HEK293 (cell line): ENCODE data around the gene HEG1.

Experiments used
- CTCF ChIA-PET: fragments of 350-600 bp; formaldehyde crosslinking; extraction: SDS; loops from one replicate; lab custom pipeline; 2021; ENCODE audit warnings: antibody characterized with exemption; lab: Yijun Ruan, JAX
- POLR2A ChIA-PET: fragments of 300-600 bp; formaldehyde crosslinking; extraction: SDS; loops from one replicate; lab custom pipeline; 2020; ENCODE audit warnings: antibody characterized with exemption, inconsistent platforms; lab: Yijun Ruan, JAX
- H3K27ac ChIP-seq: fragments of 200-500 bp; sonication (Bioruptor generic); 2 replicates; pipeline ENCODE4 v1.5.1; 2014; ENCODE audit warnings: low read depth, low read length, control low read depth, inconsistent platforms; ENCODE audit errors: extremely low read depth
- H3K36me3 ChIP-seq, 2 experiments: fragments of 200-500 bp in 1 of 2; sonication (Bioruptor generic) in 1 of 2; 1 replicate in 1 of 2; 2 replicates in 1 of 2; pipeline ENCODE4 v1.5.1; 2014 to 2017; ENCODE audit warnings: inconsistent platforms in 2 of 2, low read length in 2 of 2; ENCODE audit not compliant: control insufficient read depth in 2 of 2, insufficient read depth in 1 of 2
- H3K4me1 ChIP-seq: fragments of 200-500 bp; sonication (Bioruptor generic); 2 replicates; pipeline ENCODE4 v1.5.1; 2014; ENCODE audit warnings: mild to moderate bottlenecking, low read length, inconsistent platforms; ENCODE audit not compliant: control insufficient read depth, insufficient read depth
- H3K4me3 ChIP-seq: 2 replicates; pipeline ENCODE4 v1.5.1; 2011; ENCODE audit warnings: low read depth, mild to moderate bottlenecking, control low read depth, low read length, moderate library complexity
- H3K9me3 ChIP-seq: fragments of 200-500 bp; sonication (Bioruptor generic); 2 replicates; pipeline ENCODE4 v1.5.1; 2014; ENCODE audit warnings: low read depth, low read length, inconsistent platforms; ENCODE audit not compliant: control insufficient read depth, insufficient read depth
- GLI2 ChIP-seq: fragments of 450-650 bp; formaldehyde crosslinking; IDR thresholded peaks from 2 replicates; pipeline ENCODE4; 2017; ENCODE audit warnings: missing biosample characterization, missing genetic modification characterization, low read depth, borderline replicate concordance
- KLF7 ChIP-seq: fragments of 450-650 bp; formaldehyde crosslinking; IDR thresholded peaks from 2 replicates; pipeline ENCODE4 v1.5.1; 2016; ENCODE audit warnings: missing biosample characterization, missing genetic modification characterization, borderline replicate concordance
- REPIN1 ChIP-seq: fragments of 450-650 bp; formaldehyde crosslinking; IDR thresholded peaks from 2 replicates; pipeline ENCODE4 v1.5.1; 2017; ENCODE audit warnings: missing biosample characterization, missing genetic modification characterization, low read depth
- SALL2 ChIP-seq: fragments of 450-650 bp; formaldehyde crosslinking; IDR thresholded peaks from 2 replicates; pipeline ENCODE4 v1.5.0; 2017; ENCODE audit warnings: missing biosample characterization, mild to moderate bottlenecking, missing genetic modification characterization, borderline replicate concordance
- SP7 ChIP-seq: fragments of 450-650 bp; formaldehyde crosslinking; IDR thresholded peaks from 2 replicates; pipeline ENCODE4 v1.5.1; 2016; ENCODE audit warnings: missing biosample characterization, missing genetic modification characterization
- YY2 ChIP-seq: fragments of 450-650 bp; formaldehyde crosslinking; IDR thresholded peaks from 2 replicates; pipeline ENCODE4 v1.5.1; 2016; ENCODE audit warnings: missing biosample characterization, missing genetic modification characterization
- ZBTB1 ChIP-seq: fragments of 450-650 bp; formaldehyde crosslinking; IDR thresholded peaks from 2 replicates; pipeline ENCODE4 v1.5.1; 2016; ENCODE audit warnings: missing biosample characterization, missing genetic modification characterization
- ZBTB48 ChIP-seq: fragments of 450-650 bp; formaldehyde crosslinking; IDR thresholded peaks from 2 replicates; pipeline ENCODE4 v1.5.1; 2016; ENCODE audit warnings: missing biosample characterization, missing genetic modification characterization
- ZFP37 ChIP-seq: fragments of 450-650 bp; formaldehyde crosslinking; IDR thresholded peaks from 2 replicates; pipeline ENCODE4 v1.5.1; 2016; ENCODE audit warnings: missing biosample characterization, missing genetic modification characterization
- ZNF174 ChIP-seq: fragments of 450-650 bp; formaldehyde crosslinking; IDR thresholded peaks from 2 replicates; pipeline ENCODE4 v1.5.0; 2017; ENCODE audit warnings: missing biosample characterization, mild to moderate bottlenecking, missing genetic modification characterization
- ZNF274 ChIP-seq, 2 experiments: fragments of 200-500 bp in 1 of 2; fragments of 450-650 bp in 1 of 2; sonication (Bioruptor generic) in 1 of 2; formaldehyde crosslinking in 1 of 2; IDR thresholded peaks; 2 replicates each; pipeline versions ENCODE4 v1.5.1 to v1.6.1; 2014 to 2016; ENCODE audit warnings: borderline replicate concordance in 1 of 2, inconsistent platforms in 1 of 2, low read length in 1 of 2, missing biosample characterization in 1 of 2, missing genetic modification characterization in 1 of 2
- ZNF302 ChIP-seq: fragments of 450-650 bp; formaldehyde crosslinking; IDR thresholded peaks from 2 replicates; pipeline ENCODE4 v1.5.1; 2016; ENCODE audit warnings: missing biosample characterization, missing genetic modification characterization, low read depth
- ZNF501 ChIP-seq: fragments of 450-650 bp; formaldehyde crosslinking; IDR thresholded peaks from 2 replicates; pipeline ENCODE4 v1.5.1; 2016; ENCODE audit warnings: missing biosample characterization, missing genetic modification characterization
- ZNF514 ChIP-seq: fragments of 450-650 bp; formaldehyde crosslinking; IDR thresholded peaks from 2 replicates; pipeline ENCODE4 v1.5.1; 2016; ENCODE audit warnings: missing biosample characterization, missing genetic modification characterization
- ZNF548 ChIP-seq: fragments of 450-650 bp; formaldehyde crosslinking; IDR thresholded peaks from 2 replicates; pipeline ENCODE4 v1.5.1; 2016; ENCODE audit warnings: missing biosample characterization, missing genetic modification characterization
- ZNF585B ChIP-seq: fragments of 450-650 bp; formaldehyde crosslinking; IDR thresholded peaks from 2 replicates; pipeline ENCODE4 v1.5.1; 2016; ENCODE audit warnings: missing biosample characterization, missing genetic modification characterization
- ZNF660 ChIP-seq: fragments of 450-650 bp; IDR thresholded peaks from 2 replicates; pipeline ENCODE4 v1.5.1; 2018; ENCODE audit warnings: missing biosample characterization, mild to moderate bottlenecking, missing genetic modification characterization
- TF ChIP-seq, protein P1 (sequence below): fragments of 450-650 bp; formaldehyde crosslinking; IDR thresholded peaks from 2 replicates; pipeline ENCODE4 v1.5.1; 2016; ENCODE audit warnings: missing biosample characterization, missing genetic modification characterization
- TF ChIP-seq, protein P2 (sequence below): fragments of 450-650 bp; formaldehyde crosslinking; optimal IDR thresholded peaks from 2 replicates; pipeline ENCODE3; 2016; ENCODE audit warnings: missing biosample characterization, mild to moderate bottlenecking, missing genetic modification characterization
- TF ChIP-seq, protein P3 (sequence below): fragments of 450-650 bp; IDR thresholded peaks from 2 replicates; pipeline ENCODE4 v1.5.1; 2018; ENCODE audit warnings: missing biosample characterization, mild to moderate bottlenecking, missing genetic modification characterization
- TF ChIP-seq, protein P4 (sequence below): fragments of 450-650 bp; formaldehyde crosslinking; IDR thresholded peaks from 2 replicates; pipeline ENCODE4 v1.5.1; 2016; ENCODE audit warnings: missing biosample characterization, missing genetic modification characterization

The HEG1 gene

DNA sequence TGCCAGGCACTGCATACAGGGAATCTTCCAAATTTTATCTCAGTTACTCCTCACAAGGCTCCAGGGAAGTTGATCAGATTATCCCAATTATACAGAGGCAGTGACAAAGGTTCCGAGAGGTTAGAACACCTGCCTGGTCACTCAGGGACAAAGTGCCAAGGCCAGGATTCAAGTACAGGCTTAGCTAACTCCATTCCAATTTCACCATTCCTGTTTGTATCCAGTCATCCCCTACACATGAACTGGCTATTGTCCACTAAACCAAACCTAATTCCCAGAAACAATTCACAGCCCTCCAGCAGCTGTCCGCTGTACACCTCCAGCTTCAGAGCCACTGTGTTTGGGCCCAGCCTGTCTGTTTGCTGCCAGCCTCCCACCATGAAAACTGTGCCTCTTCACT, 137.3 kb downstream of the HEG1 start:
- POLR2A ChIA-PET = no interaction called here
- no peaks in the 10 kb centered on the region for H3K4me1 ChIP-seq
- no peaks in the 10 kb centered on the region for H3K9me3 ChIP-seq
- H3K36me3 ChIP-seq = no peaks in the 10 kb centered on the region
- H3K4me3 ChIP-seq = no peak overlapping the region
- TF ChIP-seq, protein P1, sequence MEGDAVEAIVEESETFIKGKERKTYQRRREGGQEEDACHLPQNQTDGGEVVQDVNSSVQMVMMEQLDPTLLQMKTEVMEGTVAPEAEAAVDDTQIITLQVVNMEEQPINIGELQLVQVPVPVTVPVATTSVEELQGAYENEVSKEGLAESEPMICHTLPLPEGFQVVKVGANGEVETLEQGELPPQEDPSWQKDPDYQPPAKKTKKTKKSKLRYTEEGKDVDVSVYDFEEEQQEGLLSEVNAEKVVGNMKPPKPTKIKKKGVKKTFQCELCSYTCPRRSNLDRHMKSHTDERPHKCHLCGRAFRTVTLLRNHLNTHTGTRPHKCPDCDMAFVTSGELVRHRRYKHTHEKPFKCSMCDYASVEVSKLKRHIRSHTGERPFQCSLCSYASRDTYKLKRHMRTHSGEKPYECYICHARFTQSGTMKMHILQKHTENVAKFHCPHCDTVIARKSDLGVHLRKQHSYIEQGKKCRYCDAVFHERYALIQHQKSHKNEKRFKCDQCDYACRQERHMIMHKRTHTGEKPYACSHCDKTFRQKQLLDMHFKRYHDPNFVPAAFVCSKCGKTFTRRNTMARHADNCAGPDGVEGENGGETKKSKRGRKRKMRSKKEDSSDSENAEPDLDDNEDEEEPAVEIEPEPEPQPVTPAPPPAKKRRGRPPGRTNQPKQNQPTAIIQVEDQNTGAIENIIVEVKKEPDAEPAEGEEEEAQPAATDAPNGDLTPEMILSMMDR = no peak
- TF ChIP-seq SALL2 (tag by site-specific recombination) (no peak), SP7 (tag by site-specific recombination) (no peak), ZNF302 (tag by site-specific recombination) (no peak), ZNF501 (tag by site-specific recombination) (no peak), ZNF174 (tag by site-specific recombination) (no peak), KLF7 (tag by site-specific recombination) (no peak), ZNF660 (tag by site-specific recombination) (no peak), REPIN1 (tag by site-specific recombination) (no peak)
- TF ChIP-seq, all 188 proteins: peak for 0
- CTCF ChIA-PET = interaction anchor here (0.6 to 1.3 kb wide), 4 partner anchors 11 to 230 kb away, joined by 3 to 5 read pairs (median 3); no protein-coding TSS in a partner anchor
- H3K27ac ChIP-seq = no peak overlapping the region

DNA sequence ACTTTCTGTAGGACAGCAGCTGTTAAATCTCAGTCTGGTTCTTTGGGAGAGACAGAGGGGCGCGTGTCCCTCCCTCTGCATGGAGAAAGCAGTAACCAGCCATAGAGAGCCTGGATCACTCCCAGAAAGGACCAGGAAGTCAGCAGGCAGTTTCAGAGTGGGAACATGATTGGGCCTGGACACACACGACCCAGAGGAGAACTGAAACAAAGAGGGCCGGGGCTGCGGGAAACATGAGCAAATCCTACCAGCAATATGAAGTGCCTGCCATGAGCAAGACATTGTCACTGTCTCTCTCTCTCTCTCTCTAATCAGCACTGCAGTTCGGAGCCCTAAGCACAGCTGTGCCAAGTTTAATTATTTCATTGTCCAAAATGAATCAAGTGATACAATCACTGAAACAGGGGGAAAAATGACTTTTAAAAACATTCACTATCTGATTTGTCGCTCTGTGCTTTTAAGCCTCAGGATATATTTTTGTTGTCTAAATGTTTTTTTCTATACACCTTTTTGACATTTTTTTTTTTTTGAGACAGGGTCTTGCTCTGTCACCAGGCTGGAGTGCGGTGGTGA, 138.9 kb downstream of the HEG1 start:
- CTCF ChIA-PET = no interaction called here
- Histone ChIP-seq H3K36me3 (no peaks in the 10 kb centered on the region), H3K4me1 (no peaks in the 10 kb centered on the region), H3K27ac (no peak overlapping the region), H3K9me3 (no peaks in the 10 kb centered on the region), H3K4me3 (no peak overlapping the region)
- POLR2A ChIA-PET = no interaction called here
- TF ChIP-seq, protein P2, sequence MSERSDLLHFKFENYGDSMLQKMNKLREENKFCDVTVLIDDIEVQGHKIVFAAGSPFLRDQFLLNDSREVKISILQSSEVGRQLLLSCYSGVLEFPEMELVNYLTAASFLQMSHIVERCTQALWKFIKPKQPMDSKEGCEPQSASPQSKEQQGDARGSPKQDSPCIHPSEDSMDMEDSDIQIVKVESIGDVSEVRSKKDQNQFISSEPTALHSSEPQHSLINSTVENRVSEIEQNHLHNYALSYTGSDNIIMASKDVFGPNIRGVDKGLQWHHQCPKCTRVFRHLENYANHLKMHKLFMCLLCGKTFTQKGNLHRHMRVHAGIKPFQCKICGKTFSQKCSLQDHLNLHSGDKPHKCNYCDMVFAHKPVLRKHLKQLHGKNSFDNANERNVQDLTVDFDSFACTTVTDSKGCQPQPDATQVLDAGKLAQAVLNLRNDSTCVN (tag by site-specific recombination) = no peak
- TF ChIP-seq, protein P3, sequence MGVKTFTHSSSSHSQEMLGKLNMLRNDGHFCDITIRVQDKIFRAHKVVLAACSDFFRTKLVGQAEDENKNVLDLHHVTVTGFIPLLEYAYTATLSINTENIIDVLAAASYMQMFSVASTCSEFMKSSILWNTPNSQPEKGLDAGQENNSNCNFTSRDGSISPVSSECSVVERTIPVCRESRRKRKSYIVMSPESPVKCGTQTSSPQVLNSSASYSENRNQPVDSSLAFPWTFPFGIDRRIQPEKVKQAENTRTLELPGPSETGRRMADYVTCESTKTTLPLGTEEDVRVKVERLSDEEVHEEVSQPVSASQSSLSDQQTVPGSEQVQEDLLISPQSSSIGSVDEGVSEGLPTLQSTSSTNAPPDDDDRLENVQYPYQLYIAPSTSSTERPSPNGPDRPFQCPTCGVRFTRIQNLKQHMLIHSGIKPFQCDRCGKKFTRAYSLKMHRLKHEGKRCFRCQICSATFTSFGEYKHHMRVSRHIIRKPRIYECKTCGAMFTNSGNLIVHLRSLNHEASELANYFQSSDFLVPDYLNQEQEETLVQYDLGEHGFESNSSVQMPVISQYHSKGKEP (tag by site-specific recombination) = no peak
- TF ChIP-seq, protein P4, sequence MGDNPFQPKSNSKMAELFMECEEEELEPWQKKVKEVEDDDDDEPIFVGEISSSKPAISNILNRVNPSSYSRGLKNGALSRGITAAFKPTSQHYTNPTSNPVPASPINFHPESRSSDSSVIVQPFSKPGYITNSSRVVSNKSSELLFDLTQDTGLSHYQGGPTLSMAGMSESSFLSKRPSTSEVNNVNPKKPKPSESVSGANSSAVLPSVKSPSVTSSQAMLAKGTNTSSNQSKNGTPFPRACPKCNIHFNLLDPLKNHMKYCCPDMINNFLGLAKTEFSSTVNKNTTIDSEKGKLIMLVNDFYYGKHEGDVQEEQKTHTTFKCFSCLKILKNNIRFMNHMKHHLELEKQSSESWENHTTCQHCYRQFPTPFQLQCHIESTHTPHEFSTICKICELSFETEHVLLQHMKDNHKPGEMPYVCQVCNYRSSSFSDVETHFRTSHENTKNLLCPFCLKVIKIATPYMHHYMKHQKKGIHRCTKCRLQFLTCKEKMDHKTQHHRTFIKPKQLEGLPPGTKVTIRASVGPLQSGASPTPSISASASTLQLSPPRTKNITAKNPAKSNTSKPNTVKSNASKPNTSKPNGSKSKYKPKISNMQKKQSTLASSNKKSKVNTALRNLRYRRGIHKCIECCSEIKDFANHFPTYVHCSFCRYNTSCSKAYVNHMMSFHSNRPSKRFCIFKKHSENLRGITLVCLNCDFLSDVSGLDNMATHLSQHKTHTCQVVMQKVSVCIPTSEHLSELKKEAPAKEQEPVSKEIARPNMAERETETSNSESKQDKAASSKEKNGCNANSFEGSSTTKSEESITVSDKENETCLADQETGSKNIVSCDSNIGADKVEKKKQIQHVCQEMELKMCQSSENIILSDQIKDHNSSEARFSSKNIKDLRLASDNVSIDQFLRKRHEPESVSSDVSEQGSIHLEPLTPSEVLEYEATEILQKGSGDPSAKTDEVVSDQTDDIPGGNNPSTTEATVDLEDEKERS (tag by site-specific recombination) = no peak
- TF ChIP-seq GLI2 (tag by site-specific recombination) = no peak
- TF ChIP-seq ZBTB48 = no peak
- TF ChIP-seq ZNF548 (tag by site-specific recombination) = no peak
- TF ChIP-seq ZNF514 = no peak
- TF ChIP-seq ZBTB1 (tag by site-specific recombination) = no peak
- TF ChIP-seq YY2 (tag by site-specific recombination) = no peak
- TF ChIP-seq ZNF274 (IDR thresholded peaks at IDR 0.05; ENCODE audit: low read length) = no peak
- TF ChIP-seq ZNF274 (tag by site-specific recombination; IDR thresholded peaks at IDR 0.05; ENCODE audit: borderline replicate concordance) = no peak
- no peak for TF ChIP-seq ZNF585B (tag by site-specific recombination)
- TF ChIP-seq ZFP37 (tag by site-specific recombination) = no peak
